ENCODE data around the gene MAP3K6. TPM values are rescaled to one million over a fixed set of nuclear protein-coding genes. Genes with fewer than 3 reads are reported as not detected.

The MAP3K6 gene
- total and polyA plus RNA-seq, 2 of the 4 experiments (the other 2 are of a cell fraction): 4.8 to 15.9 TPM

DNA sequence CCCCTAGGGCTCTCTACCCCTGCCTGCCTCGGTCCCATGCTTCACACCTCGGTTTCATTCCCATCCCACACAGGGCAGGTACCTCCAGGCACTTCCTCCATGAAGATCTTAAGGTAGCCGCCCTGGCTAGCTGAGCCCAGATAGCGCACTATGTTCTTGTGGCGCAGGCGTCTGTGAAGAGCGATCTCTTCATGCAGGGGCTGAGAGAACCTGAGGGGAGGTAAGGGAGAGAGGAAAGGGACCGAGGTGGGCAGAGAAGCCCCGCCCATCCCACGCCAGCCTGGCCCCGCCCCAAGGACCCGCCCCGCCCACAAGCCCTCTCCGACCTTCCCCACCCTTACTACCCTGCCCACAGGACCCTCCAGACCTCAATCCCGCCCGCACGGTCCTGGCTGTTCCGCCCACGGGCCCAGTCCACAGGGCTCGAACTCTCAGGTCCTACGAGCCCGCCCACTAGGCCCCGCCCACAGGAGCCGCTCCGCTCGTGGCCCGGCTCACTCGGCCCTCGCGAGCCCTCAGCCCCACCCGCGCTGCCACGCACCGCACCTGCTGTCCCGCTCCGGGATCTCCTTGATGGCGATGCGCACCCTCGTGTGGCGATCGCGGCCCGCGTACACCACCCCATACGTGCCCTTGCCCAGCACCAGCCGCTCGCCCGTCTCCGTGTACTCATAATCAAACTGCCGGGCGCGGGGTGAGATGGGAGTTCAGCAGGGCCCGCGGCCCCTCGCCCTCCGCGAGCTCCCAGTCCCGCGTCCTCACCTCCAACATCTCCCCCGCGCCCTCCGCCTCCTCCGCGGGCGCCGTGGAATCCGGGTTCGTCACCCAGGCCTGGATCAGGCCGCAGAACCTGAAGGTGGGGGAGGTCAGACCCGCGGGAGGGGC, 6.4 kb downstream of the MAP3K6 start:
- Histone ChIP-seq H4K5ac (ENCODE audit: low read depth, low read length) (no peak overlapping the region), H3K27me3 (ENCODE audit: control insufficient read depth, insufficient read depth, low read length) (no peaks in the 10 kb centered on the region), H3K14ac (replicated peaks; ENCODE audit: low read depth, low read length) (no peak overlapping the region), H3K79me1 (ENCODE audit: low read depth in 1 of 2, low read length in 2 of 2) (peaks cover 6 to 13% of the 10 kb centered on the region in 2 experiments; a peak in 3 of 4 replicates), H3K9me3 (ENCODE audit: control insufficient read depth, insufficient read depth, low read length) (no peaks in the 10 kb centered on the region), H3K23ac (ENCODE audit: low read depth, low read length) (no peak overlapping the region), H4K8ac (ENCODE audit: low read depth in 2 of 2, low read length in 2 of 2) (no peak overlapping the region), H2AFZ (replicated peaks; ENCODE audit: low read length, poor library complexity) (no peak overlapping the region), H2BK15ac (ENCODE audit: low read depth, low read length) (no peak overlapping the region), H3K4me1 (ENCODE audit: control insufficient read depth, insufficient read depth, low read length) (peaks cover 7% of the 10 kb centered on the region; the same call in 1 of the 2 replicates), H3K56ac (ENCODE audit: extremely low read depth, insufficient read depth, low read length) (no peak overlapping the region), H2AK9ac (replicated peaks; ENCODE audit: low read depth, low read length, poor library complexity) (peak overlapping the region; percentile 26), H2BK20ac (ENCODE audit: low read depth, low read length) (no peak overlapping the region; the same call in 1 of the 2 replicates), H3K36me3 (ENCODE audit: control insufficient read depth, insufficient read depth, low read length) (peaks cover 52% of the 10 kb centered on the region), H3K4me2 (ENCODE audit: low read depth, low read length) (no peak overlapping the region), H3K4ac (ENCODE audit: low read depth, low read length) (no peak overlapping the region), H3K27ac (ENCODE audit: insufficient read depth, low read length) (no peak overlapping the region), H4K91ac (ENCODE audit: insufficient read depth, low read depth, low read length) (no peak overlapping the region), H3K4me3 (ENCODE audit: insufficient read depth, low read depth, low read length) (no peak overlapping the region), H2BK5ac (ENCODE audit: low read depth, low read length, poor library complexity, severe bottlenecking) (no peak overlapping the region), H3K9me1 (ENCODE audit: insufficient read depth, low read length) (peaks cover 12% of the 10 kb centered on the region), H2BK120ac (ENCODE audit: low read depth, low read length) (no peak overlapping the region), H2AK5ac (ENCODE audit: low read depth, low read length) (no peak overlapping the region; the same call in 1 of the 2 replicates), H4K20me1 (ENCODE audit: insufficient read depth, low read length) (no peaks in the 10 kb centered on the region), H3K18ac (ENCODE audit: low read depth, low read length) (no peak overlapping the region), H3K9ac (ENCODE audit: low read depth, low read length) (no peak overlapping the region)
- no TSS peak for BruUV-seq (replicated peaks)
- in situ Hi-C loops (cut with MboI; ENCODE audit: low sequenced_read_pairs) (no loop called here), intact Hi-C loops (cut with micrococcal nuclease) (no loop called here), dilution Hi-C loops (cut with HindIII; ENCODE audit: low sequenced_read_pairs, unreplicated experiment) (no loop called here)
- ChIA-PET CTCF (no interaction called here), POLR2A (ENCODE audit: unreplicated experiment) (no interaction called here)
- DNase-seq (no peak), ATAC-seq (ENCODE audit: low read depth) (no peak)
- WGBS, 2 experiments (ENCODE audit: extremely low coverage in 2 of 2, insufficient read length in 1 of 2): 50% methylated on average over 32 of the region's 71 CpGs; no CpG with 5 or more reads in 1 of the 2 experiments
- TF ChIP-seq, protein P1, sequence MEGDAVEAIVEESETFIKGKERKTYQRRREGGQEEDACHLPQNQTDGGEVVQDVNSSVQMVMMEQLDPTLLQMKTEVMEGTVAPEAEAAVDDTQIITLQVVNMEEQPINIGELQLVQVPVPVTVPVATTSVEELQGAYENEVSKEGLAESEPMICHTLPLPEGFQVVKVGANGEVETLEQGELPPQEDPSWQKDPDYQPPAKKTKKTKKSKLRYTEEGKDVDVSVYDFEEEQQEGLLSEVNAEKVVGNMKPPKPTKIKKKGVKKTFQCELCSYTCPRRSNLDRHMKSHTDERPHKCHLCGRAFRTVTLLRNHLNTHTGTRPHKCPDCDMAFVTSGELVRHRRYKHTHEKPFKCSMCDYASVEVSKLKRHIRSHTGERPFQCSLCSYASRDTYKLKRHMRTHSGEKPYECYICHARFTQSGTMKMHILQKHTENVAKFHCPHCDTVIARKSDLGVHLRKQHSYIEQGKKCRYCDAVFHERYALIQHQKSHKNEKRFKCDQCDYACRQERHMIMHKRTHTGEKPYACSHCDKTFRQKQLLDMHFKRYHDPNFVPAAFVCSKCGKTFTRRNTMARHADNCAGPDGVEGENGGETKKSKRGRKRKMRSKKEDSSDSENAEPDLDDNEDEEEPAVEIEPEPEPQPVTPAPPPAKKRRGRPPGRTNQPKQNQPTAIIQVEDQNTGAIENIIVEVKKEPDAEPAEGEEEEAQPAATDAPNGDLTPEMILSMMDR (conservative IDR thresholded peaks at IDR 0.05; ENCODE audit: low read depth, low read length): no peak
- no peak for TF ChIP-seq NFE2L2 (IDR thresholded peaks at IDR 0.05; ENCODE audit: low read depth, low read length)
- TF ChIP-seq MAFK (IDR thresholded peaks at IDR 0.05; ENCODE audit: low read depth, low read length): no peak
- no peak for TF ChIP-seq CEBPB (IDR thresholded peaks at IDR 0.05; ENCODE audit: low read depth, low read length)
- no peak for TF ChIP-seq MXI1 (IDR thresholded peaks at IDR 0.05; ENCODE audit: borderline replicate concordance, low read depth, low read length)
- no peak for TF ChIP-seq MAZ (IDR thresholded peaks at IDR 0.05; ENCODE audit: borderline replicate concordance, low read depth, low read length)
- TF ChIP-seq, protein P2, sequence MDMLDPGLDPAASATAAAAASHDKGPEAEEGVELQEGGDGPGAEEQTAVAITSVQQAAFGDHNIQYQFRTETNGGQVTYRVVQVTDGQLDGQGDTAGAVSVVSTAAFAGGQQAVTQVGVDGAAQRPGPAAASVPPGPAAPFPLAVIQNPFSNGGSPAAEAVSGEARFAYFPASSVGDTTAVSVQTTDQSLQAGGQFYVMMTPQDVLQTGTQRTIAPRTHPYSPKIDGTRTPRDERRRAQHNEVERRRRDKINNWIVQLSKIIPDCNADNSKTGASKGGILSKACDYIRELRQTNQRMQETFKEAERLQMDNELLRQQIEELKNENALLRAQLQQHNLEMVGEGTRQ (IDR thresholded peaks at IDR 0.05; ENCODE audit: low read depth, low read length): no peak
- no peak for TF ChIP-seq BHLHE40 (IDR thresholded peaks at IDR 0.05; ENCODE audit: low read depth, low read length)
